Upper lobe of left lung (tissue), 4 donors: Measurements from ENCODE around the gene SHLD1.

Experiments
- POLR2A ChIP-seq, 4 donors: fragments of 450-650 bp; IDR thresholded peaks; one replicate each; pipeline ENCODE4 v1.5.1; 2016 to 2017; ENCODE audit warnings: antibody characterized with exemption in 4 of 4, mild to moderate bottlenecking in 2 of 4
- POLR2AphosphoS5 ChIP-seq, 2 donors: sonication (generic); formaldehyde crosslinking; IDR thresholded peaks; one replicate each; pipeline ENCODE4 v1.5.1; 2017; ENCODE audit warnings: antibody characterized with exemption in 2 of 2
- TF ChIP-seq, protein P1 (sequence below), 6 experiments: fragments of 450-650 bp in 4 of 6; fragments of 200-600 bp in 2 of 6; sonication (generic) in 2 of 6; IDR thresholded peaks; one replicate each; pipeline ENCODE4 v1.5.1; 2016 to 2019; ENCODE audit warnings: antibody characterized with exemption in 6 of 6

DNA sequence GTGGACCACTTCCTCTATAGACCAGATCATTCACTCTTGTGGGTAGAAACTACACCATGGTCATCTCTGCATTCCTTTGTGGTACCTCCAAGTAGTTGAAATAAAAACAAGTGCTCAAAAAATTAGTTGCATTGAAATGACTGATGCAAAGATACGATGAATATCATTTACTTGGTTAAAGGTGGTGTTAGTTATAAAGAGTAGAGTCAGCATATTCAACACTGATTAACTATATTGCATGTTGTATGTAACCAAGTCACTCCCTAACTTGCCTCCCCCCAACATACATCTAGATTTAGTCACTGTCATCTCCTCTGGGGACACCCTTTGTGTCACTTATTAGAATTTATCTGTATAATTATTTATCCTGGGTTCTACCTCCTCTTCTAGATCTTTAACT, 77.7 kb downstream of the SHLD1 start:
- TF ChIP-seq POLR2A (IDR thresholded peaks at IDR 0.05) = no peak
- TF ChIP-seq, protein P1, sequence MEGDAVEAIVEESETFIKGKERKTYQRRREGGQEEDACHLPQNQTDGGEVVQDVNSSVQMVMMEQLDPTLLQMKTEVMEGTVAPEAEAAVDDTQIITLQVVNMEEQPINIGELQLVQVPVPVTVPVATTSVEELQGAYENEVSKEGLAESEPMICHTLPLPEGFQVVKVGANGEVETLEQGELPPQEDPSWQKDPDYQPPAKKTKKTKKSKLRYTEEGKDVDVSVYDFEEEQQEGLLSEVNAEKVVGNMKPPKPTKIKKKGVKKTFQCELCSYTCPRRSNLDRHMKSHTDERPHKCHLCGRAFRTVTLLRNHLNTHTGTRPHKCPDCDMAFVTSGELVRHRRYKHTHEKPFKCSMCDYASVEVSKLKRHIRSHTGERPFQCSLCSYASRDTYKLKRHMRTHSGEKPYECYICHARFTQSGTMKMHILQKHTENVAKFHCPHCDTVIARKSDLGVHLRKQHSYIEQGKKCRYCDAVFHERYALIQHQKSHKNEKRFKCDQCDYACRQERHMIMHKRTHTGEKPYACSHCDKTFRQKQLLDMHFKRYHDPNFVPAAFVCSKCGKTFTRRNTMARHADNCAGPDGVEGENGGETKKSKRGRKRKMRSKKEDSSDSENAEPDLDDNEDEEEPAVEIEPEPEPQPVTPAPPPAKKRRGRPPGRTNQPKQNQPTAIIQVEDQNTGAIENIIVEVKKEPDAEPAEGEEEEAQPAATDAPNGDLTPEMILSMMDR (IDR thresholded peaks at IDR 0.05) = no peak
- TF ChIP-seq POLR2AphosphoS5 (IDR thresholded peaks at IDR 0.05) = no peak
